Effector memory CD8-positive, alpha-beta T cell (primary cell): ENCODE results near the gene HLA-E.
"Not testable (repeated sequence)": the region's sequence is repeated elsewhere in the genome, so short reads cannot be mapped to it uniquely, and the experiment has no call there.

Experiments used
- ATAC-seq: fragments of 150-1000 bp; cut with Tn5 transposase; replicated peaks from 2 replicates; pipeline ENCODE4 v1.10.0; 2021; ENCODE audit warnings: mild to moderate bottlenecking, moderate library complexity
- DNase-seq, 3 experiments: peaks; one replicate each; pipeline ENCODE4 v3.0.0; 2021
- H3K27ac Mint-ChIP-seq, 2 donors: one replicate each; pipeline ENCODE4 v1.8.0; 2022; ENCODE audit warnings: mild to moderate bottlenecking in 2 of 2, mixed read lengths in 2 of 2, moderate library complexity in 2 of 2
- H3K27me3 Mint-ChIP-seq, 2 donors: one replicate each; pipeline ENCODE4 v1.8.0; 2022; ENCODE audit warnings: mixed read lengths in 2 of 2
- H3K36me3 Mint-ChIP-seq: one replicate; pipeline ENCODE4 v1.8.0; 2022; ENCODE audit warnings: mild to moderate bottlenecking, moderate library complexity, mixed read lengths; ENCODE audit not compliant: insufficient read depth
- H3K4me1 Mint-ChIP-seq, 2 donors: one replicate each; pipeline ENCODE4 v1.8.0; 2022; ENCODE audit warnings: low read depth in 2 of 2, mixed read lengths in 2 of 2
- H3K4me3 Mint-ChIP-seq, 2 donors: one replicate each; pipeline ENCODE4 v1.8.0; 2022; ENCODE audit warnings: mild to moderate bottlenecking in 2 of 2, mixed read lengths in 2 of 2, moderate library complexity in 2 of 2
- H3K9me3 Mint-ChIP-seq, 2 donors: one replicate each; pipeline ENCODE4 v1.8.0; 2022; ENCODE audit warnings: mixed read lengths in 2 of 2

HLA-E gene

GRCh38 chr6:30518505-30519145 is 29.3 kb downstream of the HLA-E start:
- not testable (repeated sequence) for H3K9me3 Mint-ChIP-seq, DNase-seq, H3K27me3 Mint-ChIP-seq, ATAC-seq, H3K27ac Mint-ChIP-seq
- H3K4me3 Mint-ChIP-seq: peak overlapping the region in 1 of 2 donors; percentile 33
- peaks cover 21 to 23% of the 10 kb centered on the region in 2 donors for H3K4me1 Mint-ChIP-seq
- peaks cover 29% of the 10 kb centered on the region for H3K36me3 Mint-ChIP-seq

- no peaks in the 10 kb centered on the region for H3K27me3 Mint-ChIP-seq
- no peak overlapping the region for H3K4me3 Mint-ChIP-seq
- peaks cover 26% of the 10 kb centered on the region for H3K36me3 Mint-ChIP-seq
- H3K27ac Mint-ChIP-seq: no peak overlapping the region
- H3K4me1 Mint-ChIP-seq: peaks cover 15 to 22% of the 10 kb centered on the region in 2 donors
- ATAC-seq: no peak
- no peaks in the 10 kb centered on the region for H3K9me3 Mint-ChIP-seq
- DNase-seq: no peak
These were observed 31.2 kb downstream of the HLA-E start for GRCh38 chr6:30520522-30520921.

GRCh38 chr6:30521082-30521481 is 31.8 kb downstream of the HLA-E start:
- not testable (repeated sequence) for ATAC-seq, H3K27ac Mint-ChIP-seq, H3K9me3 Mint-ChIP-seq, H3K4me3 Mint-ChIP-seq, DNase-seq, H3K27me3 Mint-ChIP-seq
- H3K4me1 Mint-ChIP-seq: peaks cover 11 to 21% of the 10 kb centered on the region in 2 donors
- peaks cover 20% of the 10 kb centered on the region for H3K36me3 Mint-ChIP-seq

- H3K9me3 Mint-ChIP-seq, H3K27ac Mint-ChIP-seq, DNase-seq, ATAC-seq, H3K4me3 Mint-ChIP-seq, H3K27me3 Mint-ChIP-seq: not testable (repeated sequence)
- H3K4me1 Mint-ChIP-seq: peaks cover 9 to 14% of the 10 kb centered on the region in 2 donors
- peaks cover 12% of the 10 kb centered on the region for H3K36me3 Mint-ChIP-seq
These were observed 32.6 kb downstream of the HLA-E start for GRCh38 chr6:30521952-30522351.

- H3K27ac Mint-ChIP-seq, DNase-seq, H3K4me3 Mint-ChIP-seq, H3K9me3 Mint-ChIP-seq, ATAC-seq, H3K27me3 Mint-ChIP-seq, H3K36me3 Mint-ChIP-seq: not testable (repeated sequence)
- peaks cover 19 to 36% of the 10 kb centered on the region in 2 donors for H3K4me1 Mint-ChIP-seq
These were observed 37.1 kb downstream of the HLA-E start for GRCh38 chr6:30526444-30526843.

GRCh38 chr6:30529349-30529875 is 40.1 kb downstream of the HLA-E start:
- H3K36me3 Mint-ChIP-seq: peaks cover 28% of the 10 kb centered on the region
- not testable (repeated sequence) for DNase-seq, H3K27me3 Mint-ChIP-seq, H3K9me3 Mint-ChIP-seq
- peak overlapping the region; percentile 72 to 74 for H3K27ac Mint-ChIP-seq
- peak overlapping the region; percentile 50 to 59 for H3K4me3 Mint-ChIP-seq
- peaks cover 32 to 53% of the 10 kb centered on the region in 2 donors for H3K4me1 Mint-ChIP-seq
- peak; percentile 37 for ATAC-seq

- peak overlapping the region in 1 of 2 donors; percentile 50 for H3K4me3 Mint-ChIP-seq
These were observed 40.7 kb downstream of the HLA-E start for GRCh38 chr6:30530014-30530413.

GRCh38 chr6:30533460-30534294 is 44.4 kb downstream of the HLA-E start:
- H3K27ac Mint-ChIP-seq: peak overlapping the region; percentile 94 to 96
- no peaks in the 10 kb centered on the region for H3K9me3 Mint-ChIP-seq
- ATAC-seq (peak; percentile 66), DNase-seq (peak in 1 of 3 experiments; percentile 27)
- H3K4me1 Mint-ChIP-seq: peaks cover 22 to 33% of the 10 kb centered on the region in 2 donors
- peaks cover 27% of the 10 kb centered on the region for H3K36me3 Mint-ChIP-seq
- H3K27me3 Mint-ChIP-seq: no peaks in the 10 kb centered on the region
- H3K4me3 Mint-ChIP-seq: peak overlapping the region; percentile 82 to 85

More at GRCh38 chr6:30530014-30530413, 40.7 kb downstream of the HLA-E start:
- DNase-seq: no peak
- Mint-ChIP-seq H3K27ac (peak overlapping the region; percentile 72 to 74), H3K27me3 (no peaks in the 10 kb centered on the region), H3K9me3 (no peaks in the 10 kb centered on the region), H3K4me1 (peaks cover 27 to 50% of the 10 kb centered on the region in 2 donors), H3K36me3 (peaks cover 28% of the 10 kb centered on the region)
- no peak for ATAC-seq

GRCh38 chr6:30537931-30538330 is 48.6 kb downstream of the HLA-E start:
- H3K4me1 Mint-ChIP-seq: peaks cover 24 to 26% of the 10 kb centered on the region in 2 donors
- no peaks in the 10 kb centered on the region for H3K27me3 Mint-ChIP-seq
- no peak overlapping the region for H3K27ac Mint-ChIP-seq
- peaks cover 30% of the 10 kb centered on the region for H3K36me3 Mint-ChIP-seq
- ATAC-seq (no peak), DNase-seq (no peak)
- no peak overlapping the region for H3K4me3 Mint-ChIP-seq
- no peaks in the 10 kb centered on the region for H3K9me3 Mint-ChIP-seq

- Mint-ChIP-seq H3K36me3 (peaks cover 36% of the 10 kb centered on the region), H3K4me1 (peaks cover 31 to 32% of the 10 kb centered on the region in 2 donors), H3K27ac (peak overlapping the region; percentile 67 to 89), H3K27me3 (no peaks in the 10 kb centered on the region), H3K4me3 (peak overlapping the region; percentile 72 to 89), H3K9me3 (no peaks in the 10 kb centered on the region)
- ATAC-seq: peak; percentile 67
- DNase-seq: peak; percentile 76 to 78 (median 76)
These were observed 52.5 kb downstream of the HLA-E start for GRCh38 chr6:30541515-30542403.

GRCh38 chr6:30542404-30542725 is 53.1 kb downstream of the HLA-E start:
- DNase-seq (peak; percentile 21 to 37 (median 28)), ATAC-seq (peak; percentile 65)
- Mint-ChIP-seq H3K27me3 (no peaks in the 10 kb centered on the region), H3K27ac (peak overlapping the region; percentile 67 to 89), H3K36me3 (peaks cover 40% of the 10 kb centered on the region), H3K4me1 (peaks cover 31 to 32% of the 10 kb centered on the region in 2 donors), H3K9me3 (no peaks in the 10 kb centered on the region), H3K4me3 (peak overlapping the region; percentile 72 to 89)

- ATAC-seq (no peak), DNase-seq (no peak)
- H3K27ac Mint-ChIP-seq: peak overlapping the region; percentile 67 to 89
- no peaks in the 10 kb centered on the region for H3K27me3 Mint-ChIP-seq
- H3K9me3 Mint-ChIP-seq: no peaks in the 10 kb centered on the region
- H3K4me1 Mint-ChIP-seq: peaks cover 31 to 32% of the 10 kb centered on the region in 2 donors
- H3K36me3 Mint-ChIP-seq: peaks cover 40% of the 10 kb centered on the region
- peak overlapping the region; percentile 72 to 89 for H3K4me3 Mint-ChIP-seq
These were observed 53.6 kb downstream of the HLA-E start for GRCh38 chr6:30542915-30543314.
